HepG2 (cell line): ENCODE results near the gene EIF2S2. TPM values are rescaled to one million over a fixed set of nuclear protein-coding genes. Genes with fewer than 3 reads are reported as not detected.
A peak's percentile ranks its signal among the peaks of the same experiment; 100 is the strongest.

Source experiments
- HOXA3 ChIP-seq: sonication (generic); formaldehyde crosslinking; IDR thresholded peaks from 2 replicates; pipeline ENCODE4 v1.5.0; 2020; ENCODE audit warnings: missing genetic modification reagents
- NBN ChIP-seq: fragments of 450-650 bp; conservative IDR thresholded peaks from 2 replicates; pipeline ENCODE4 v1.6.1; 2017
- PTBP1 ChIP-seq: fragments of 200-400 bp; formaldehyde crosslinking; IDR thresholded peaks from 2 replicates; pipeline ENCODE4 v1.6.1; 2018; ENCODE audit warnings: low read length, low read depth; ENCODE audit not compliant: poor library complexity, severe bottlenecking
- REPIN1 ChIP-seq: sonication (generic); formaldehyde crosslinking; IDR thresholded peaks from 2 replicates; pipeline ENCODE4 v1.8.0; 2022; ENCODE audit warnings: missing genetic modification reagents, low read depth, mild to moderate bottlenecking, borderline replicate concordance
- SRSF1 ChIP-seq: fragments of 200-400 bp; formaldehyde crosslinking; optimal IDR thresholded peaks from 2 replicates; pipeline ENCODE3; 2017; ENCODE audit warnings: mild to moderate bottlenecking, low read depth, low read length, moderate library complexity
- ZNF768 ChIP-seq: sonication (generic); formaldehyde crosslinking; IDR thresholded peaks from 2 replicates; pipeline ENCODE4 v1.4.0; 2020; ENCODE audit warnings: missing genetic modification reagents
- ZNF772 ChIP-seq: sonication (generic); formaldehyde crosslinking; IDR thresholded peaks from 2 replicates; pipeline ENCODE4 v1.5.0; 2020; ENCODE audit warnings: mild to moderate bottlenecking, missing genetic modification reagents
- polyA plus RNA-seq, 8 experiments: library from polyadenylated mRNA; depleted of rRNA in 3 of 8; stranded (reverse) in 7 of 8; unstranded in 1 of 8; fragments of >200 nt; fragmentation: Illumina TruSeq in 4 of 8; extraction: Trizol in 4 of 8; gene quantifications; 2 replicates each; pipeline versions ENCODE4 v1.2.1 to v1.2.3, GENCODE V29; 2011 to 2016; ENCODE audit warnings: low read depth in 4 of 8, missing spikeins in 1 of 8, mixed read lengths in 1 of 8; ENCODE audit not compliant: insufficient read depth in 1 of 8
- total RNA-seq, 5 experiments: library from RNA; depleted of rRNA; stranded (reverse); fragments of >200 nt; fragmentation: Illumina TruSeq; extraction: Trizol; gene quantifications; 2 replicates each; pipeline ENCODE4 v1.2.3, GENCODE V29; 2016; ENCODE audit warnings: low read depth in 1 of 5
- TF ChIP-seq, protein P1 (sequence below): IDR thresholded peaks from 2 replicates; pipeline ENCODE4 v1.6.1; 2016; ENCODE audit warnings: low read depth, missing genetic modification reagents, missing compliant biosample characterization
- TF ChIP-seq, protein P2 (sequence below): sonication (generic); formaldehyde crosslinking; IDR thresholded peaks from 2 replicates; pipeline ENCODE4 v1.4.0; 2020; ENCODE audit warnings: missing genetic modification reagents
- TF ChIP-seq, protein P3 (sequence below): sonication (generic); formaldehyde crosslinking; IDR thresholded peaks from 2 replicates; pipeline ENCODE4 v1.4.0; 2020; ENCODE audit warnings: mild to moderate bottlenecking, missing genetic modification reagents
- TF ChIP-seq, protein P4 (sequence below): sonication (generic); formaldehyde crosslinking; IDR thresholded peaks from 2 replicates; pipeline ENCODE4 v1.4.0; 2020; ENCODE audit warnings: mild to moderate bottlenecking, missing genetic modification reagents
- TF ChIP-seq, protein P5 (sequence below): sonication (generic); formaldehyde crosslinking; IDR thresholded peaks from 2 replicates; pipeline ENCODE4 v1.5.0; 2020; ENCODE audit warnings: mild to moderate bottlenecking, missing genetic modification reagents
- TF ChIP-seq, protein P6 (sequence below): sonication (generic); formaldehyde crosslinking; IDR thresholded peaks from 2 replicates; pipeline ENCODE4 v1.4.0; 2020; ENCODE audit warnings: missing genetic modification reagents, borderline replicate concordance

EIF2S2 gene
- total and polyA plus RNA-seq, 2 of the 13 experiments (the other 11 are each of a cell fraction or from before 2014, with no cell fraction given): 126 to 213 TPM

DNA sequence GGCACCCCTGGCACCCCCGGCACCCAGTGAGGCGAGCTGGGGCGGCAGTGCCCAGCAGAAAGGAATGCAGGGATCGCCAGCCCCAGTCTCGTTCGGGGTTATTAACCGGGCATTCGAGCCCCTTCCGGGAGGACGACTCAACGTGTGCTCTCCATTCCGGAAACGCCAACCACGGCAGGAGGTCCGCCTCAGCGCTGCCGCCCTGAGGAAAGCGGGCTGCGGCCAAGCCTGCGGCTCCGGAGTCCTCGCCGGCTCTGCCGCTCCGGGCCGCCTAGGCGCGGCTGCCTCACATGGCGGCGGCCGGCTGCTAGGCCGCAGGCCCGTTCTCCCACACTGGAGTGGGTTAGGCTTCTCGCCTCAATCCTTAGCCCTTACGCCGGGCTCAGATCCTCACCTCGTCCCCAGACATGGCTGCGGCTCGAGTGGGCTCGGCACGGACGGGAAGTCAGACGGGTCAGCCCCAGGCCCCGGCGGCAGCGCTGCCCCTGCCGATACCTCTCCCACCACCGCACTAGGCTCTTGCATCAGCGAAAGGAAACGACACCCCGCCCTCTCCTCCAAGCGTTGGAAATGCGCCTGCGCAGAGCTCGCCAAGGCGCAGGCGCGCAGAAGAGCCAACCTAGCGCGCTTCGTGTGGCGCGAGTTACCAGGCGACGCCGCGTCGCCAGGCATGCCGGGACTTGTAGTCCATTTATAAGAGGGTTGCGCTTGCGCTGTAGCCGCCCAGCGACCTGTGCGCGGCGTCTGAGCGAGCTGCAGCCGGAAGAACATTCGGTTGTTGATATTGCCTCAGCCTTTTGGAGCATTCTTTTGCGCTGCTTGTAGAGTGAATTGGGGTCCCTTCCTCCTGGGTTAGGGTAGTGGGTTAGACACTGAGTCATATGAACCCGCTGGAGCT is at the start of gene EIF2S2 (continued):
- TF ChIP-seq, protein P1, sequence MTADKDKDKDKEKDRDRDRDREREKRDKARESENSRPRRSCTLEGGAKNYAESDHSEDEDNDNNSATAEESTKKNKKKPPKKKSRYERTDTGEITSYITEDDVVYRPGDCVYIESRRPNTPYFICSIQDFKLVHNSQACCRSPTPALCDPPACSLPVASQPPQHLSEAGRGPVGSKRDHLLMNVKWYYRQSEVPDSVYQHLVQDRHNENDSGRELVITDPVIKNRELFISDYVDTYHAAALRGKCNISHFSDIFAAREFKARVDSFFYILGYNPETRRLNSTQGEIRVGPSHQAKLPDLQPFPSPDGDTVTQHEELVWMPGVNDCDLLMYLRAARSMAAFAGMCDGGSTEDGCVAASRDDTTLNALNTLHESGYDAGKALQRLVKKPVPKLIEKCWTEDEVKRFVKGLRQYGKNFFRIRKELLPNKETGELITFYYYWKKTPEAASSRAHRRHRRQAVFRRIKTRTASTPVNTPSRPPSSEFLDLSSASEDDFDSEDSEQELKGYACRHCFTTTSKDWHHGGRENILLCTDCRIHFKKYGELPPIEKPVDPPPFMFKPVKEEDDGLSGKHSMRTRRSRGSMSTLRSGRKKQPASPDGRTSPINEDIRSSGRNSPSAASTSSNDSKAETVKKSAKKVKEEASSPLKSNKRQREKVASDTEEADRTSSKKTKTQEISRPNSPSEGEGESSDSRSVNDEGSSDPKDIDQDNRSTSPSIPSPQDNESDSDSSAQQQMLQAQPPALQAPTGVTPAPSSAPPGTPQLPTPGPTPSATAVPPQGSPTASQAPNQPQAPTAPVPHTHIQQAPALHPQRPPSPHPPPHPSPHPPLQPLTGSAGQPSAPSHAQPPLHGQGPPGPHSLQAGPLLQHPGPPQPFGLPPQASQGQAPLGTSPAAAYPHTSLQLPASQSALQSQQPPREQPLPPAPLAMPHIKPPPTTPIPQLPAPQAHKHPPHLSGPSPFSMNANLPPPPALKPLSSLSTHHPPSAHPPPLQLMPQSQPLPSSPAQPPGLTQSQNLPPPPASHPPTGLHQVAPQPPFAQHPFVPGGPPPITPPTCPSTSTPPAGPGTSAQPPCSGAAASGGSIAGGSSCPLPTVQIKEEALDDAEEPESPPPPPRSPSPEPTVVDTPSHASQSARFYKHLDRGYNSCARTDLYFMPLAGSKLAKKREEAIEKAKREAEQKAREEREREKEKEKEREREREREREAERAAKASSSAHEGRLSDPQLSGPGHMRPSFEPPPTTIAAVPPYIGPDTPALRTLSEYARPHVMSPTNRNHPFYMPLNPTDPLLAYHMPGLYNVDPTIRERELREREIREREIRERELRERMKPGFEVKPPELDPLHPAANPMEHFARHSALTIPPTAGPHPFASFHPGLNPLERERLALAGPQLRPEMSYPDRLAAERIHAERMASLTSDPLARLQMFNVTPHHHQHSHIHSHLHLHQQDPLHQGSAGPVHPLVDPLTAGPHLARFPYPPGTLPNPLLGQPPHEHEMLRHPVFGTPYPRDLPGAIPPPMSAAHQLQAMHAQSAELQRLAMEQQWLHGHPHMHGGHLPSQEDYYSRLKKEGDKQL (CRISPR knock-in tag): no peak; the same call in 1 of the 2 replicates
- TF ChIP-seq ZNF768 (CRISPR knock-in tag) (peak; percentile 87), REPIN1 (peak; percentile 89; the same call in 1 of the 2 replicates), ZNF772 (CRISPR knock-in tag) (peak; percentile 97), HOXA3 (CRISPR knock-in tag) (peak; percentile 96), PTBP1 (no peak), SRSF1 (no peak), NBN (no peak)
- TF ChIP-seq, protein P2, sequence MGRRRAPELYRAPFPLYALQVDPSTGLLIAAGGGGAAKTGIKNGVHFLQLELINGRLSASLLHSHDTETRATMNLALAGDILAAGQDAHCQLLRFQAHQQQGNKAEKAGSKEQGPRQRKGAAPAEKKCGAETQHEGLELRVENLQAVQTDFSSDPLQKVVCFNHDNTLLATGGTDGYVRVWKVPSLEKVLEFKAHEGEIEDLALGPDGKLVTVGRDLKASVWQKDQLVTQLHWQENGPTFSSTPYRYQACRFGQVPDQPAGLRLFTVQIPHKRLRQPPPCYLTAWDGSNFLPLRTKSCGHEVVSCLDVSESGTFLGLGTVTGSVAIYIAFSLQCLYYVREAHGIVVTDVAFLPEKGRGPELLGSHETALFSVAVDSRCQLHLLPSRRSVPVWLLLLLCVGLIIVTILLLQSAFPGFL: 0 out of 2 replicates have a peak, but pooled peaks have one; percentile 14
- TF ChIP-seq, protein P3, sequence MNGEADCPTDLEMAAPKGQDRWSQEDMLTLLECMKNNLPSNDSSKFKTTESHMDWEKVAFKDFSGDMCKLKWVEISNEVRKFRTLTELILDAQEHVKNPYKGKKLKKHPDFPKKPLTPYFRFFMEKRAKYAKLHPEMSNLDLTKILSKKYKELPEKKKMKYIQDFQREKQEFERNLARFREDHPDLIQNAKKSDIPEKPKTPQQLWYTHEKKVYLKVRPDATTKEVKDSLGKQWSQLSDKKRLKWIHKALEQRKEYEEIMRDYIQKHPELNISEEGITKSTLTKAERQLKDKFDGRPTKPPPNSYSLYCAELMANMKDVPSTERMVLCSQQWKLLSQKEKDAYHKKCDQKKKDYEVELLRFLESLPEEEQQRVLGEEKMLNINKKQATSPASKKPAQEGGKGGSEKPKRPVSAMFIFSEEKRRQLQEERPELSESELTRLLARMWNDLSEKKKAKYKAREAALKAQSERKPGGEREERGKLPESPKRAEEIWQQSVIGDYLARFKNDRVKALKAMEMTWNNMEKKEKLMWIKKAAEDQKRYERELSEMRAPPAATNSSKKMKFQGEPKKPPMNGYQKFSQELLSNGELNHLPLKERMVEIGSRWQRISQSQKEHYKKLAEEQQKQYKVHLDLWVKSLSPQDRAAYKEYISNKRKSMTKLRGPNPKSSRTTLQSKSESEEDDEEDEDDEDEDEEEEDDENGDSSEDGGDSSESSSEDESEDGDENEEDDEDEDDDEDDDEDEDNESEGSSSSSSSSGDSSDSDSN: peak; percentile 98
- TF ChIP-seq, protein P4, sequence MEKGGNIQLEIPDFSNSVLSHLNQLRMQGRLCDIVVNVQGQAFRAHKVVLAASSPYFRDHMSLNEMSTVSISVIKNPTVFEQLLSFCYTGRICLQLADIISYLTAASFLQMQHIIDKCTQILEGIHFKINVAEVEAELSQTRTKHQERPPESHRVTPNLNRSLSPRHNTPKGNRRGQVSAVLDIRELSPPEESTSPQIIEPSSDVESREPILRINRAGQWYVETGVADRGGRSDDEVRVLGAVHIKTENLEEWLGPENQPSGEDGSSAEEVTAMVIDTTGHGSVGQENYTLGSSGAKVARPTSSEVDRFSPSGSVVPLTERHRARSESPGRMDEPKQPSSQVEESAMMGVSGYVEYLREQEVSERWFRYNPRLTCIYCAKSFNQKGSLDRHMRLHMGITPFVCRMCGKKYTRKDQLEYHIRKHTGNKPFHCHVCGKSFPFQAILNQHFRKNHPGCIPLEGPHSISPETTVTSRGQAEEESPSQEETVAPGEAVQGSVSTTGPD (CRISPR knock-in tag): no peak
- TF ChIP-seq, protein P5, sequence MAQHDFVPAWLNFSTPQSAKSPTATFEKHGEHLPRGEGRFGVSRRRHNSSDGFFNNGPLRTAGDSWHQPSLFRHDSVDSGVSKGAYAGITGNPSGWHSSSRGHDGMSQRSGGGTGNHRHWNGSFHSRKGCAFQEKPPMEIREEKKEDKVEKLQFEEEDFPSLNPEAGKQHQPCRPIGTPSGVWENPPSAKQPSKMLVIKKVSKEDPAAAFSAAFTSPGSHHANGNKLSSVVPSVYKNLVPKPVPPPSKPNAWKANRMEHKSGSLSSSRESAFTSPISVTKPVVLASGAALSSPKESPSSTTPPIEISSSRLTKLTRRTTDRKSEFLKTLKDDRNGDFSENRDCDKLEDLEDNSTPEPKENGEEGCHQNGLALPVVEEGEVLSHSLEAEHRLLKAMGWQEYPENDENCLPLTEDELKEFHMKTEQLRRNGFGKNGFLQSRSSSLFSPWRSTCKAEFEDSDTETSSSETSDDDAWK: no peak
- TF ChIP-seq, protein P6, sequence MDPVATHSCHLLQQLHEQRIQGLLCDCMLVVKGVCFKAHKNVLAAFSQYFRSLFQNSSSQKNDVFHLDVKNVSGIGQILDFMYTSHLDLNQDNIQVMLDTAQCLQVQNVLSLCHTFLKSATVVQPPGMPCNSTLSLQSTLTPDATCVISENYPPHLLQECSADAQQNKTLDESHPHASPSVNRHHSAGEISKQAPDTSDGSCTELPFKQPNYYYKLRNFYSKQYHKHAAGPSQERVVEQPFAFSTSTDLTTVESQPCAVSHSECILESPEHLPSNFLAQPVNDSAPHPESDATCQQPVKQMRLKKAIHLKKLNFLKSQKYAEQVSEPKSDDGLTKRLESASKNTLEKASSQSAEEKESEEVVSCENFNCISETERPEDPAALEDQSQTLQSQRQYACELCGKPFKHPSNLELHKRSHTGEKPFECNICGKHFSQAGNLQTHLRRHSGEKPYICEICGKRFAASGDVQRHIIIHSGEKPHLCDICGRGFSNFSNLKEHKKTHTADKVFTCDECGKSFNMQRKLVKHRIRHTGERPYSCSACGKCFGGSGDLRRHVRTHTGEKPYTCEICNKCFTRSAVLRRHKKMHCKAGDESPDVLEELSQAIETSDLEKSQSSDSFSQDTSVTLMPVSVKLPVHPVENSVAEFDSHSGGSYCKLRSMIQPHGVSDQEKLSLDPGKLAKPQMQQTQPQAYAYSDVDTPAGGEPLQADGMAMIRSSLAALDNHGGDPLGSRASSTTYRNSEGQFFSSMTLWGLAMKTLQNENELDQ: peak; percentile 77; the same call in 1 of the 2 replicates
